GM12872 (cell line): ENCODE measurements around the gene MFRP.

Source experiments
- CTCF ChIP-seq: IDR thresholded peaks from 3 replicates; pipeline ENCODE4 v1.5.1; 2011; ENCODE audit warnings: low read depth, mild to moderate bottlenecking, low read length, moderate library complexity; ENCODE audit not compliant: insufficient read depth

Gene MFRP

GRCh38 chr11:119315131-119316015 lies 31.1 kb downstream of the MFRP start:
- peak; percentile 35; the same call in 1 of the 3 replicates for TF ChIP-seq CTCF

- no peak for TF ChIP-seq CTCF
Measured at GRCh38 chr11:119314726-119315125, 31.8 kb downstream of the MFRP start.

GRCh38 chr11:119310682-119311052 lies 35.8 kb downstream of the MFRP start:
- TF ChIP-seq CTCF: no peak

- TF ChIP-seq CTCF: no peak
Measured at GRCh38 chr11:119309953-119310681, 36.4 kb downstream of the MFRP start.

- no peak for TF ChIP-seq CTCF
Measured at GRCh38 chr11:119309411-119309810, 37.1 kb downstream of the MFRP start.

- TF ChIP-seq CTCF: no peak
Measured at GRCh38 chr11:119307974-119308373, 38.5 kb downstream of the MFRP start.

- TF ChIP-seq CTCF: no peak
Measured at GRCh38 chr11:119307219-119307618, 39.3 kb downstream of the MFRP start.
